Spleen (tissue), 11 donors: ENCODE measurements around the gene CARHSP1. TPM values are rescaled to one million over a fixed set of nuclear protein-coding genes. Genes with fewer than 3 reads are reported as not detected.

Source experiments
- DNase-seq: peaks from one replicate; pipeline ENCODE4 v3.0.0-alpha.2; 2020
- H3K27ac ChIP-seq, 8 donors: fragments of 200-600 bp; sonication (generic) in 7 of 8; 1 replicate in 4 of 8; 2 replicates in 4 of 8; pipeline versions ENCODE4 v1.5.0 to v1.8.0; 2016 to 2021; ENCODE audit warnings: inconsistent platforms in 4 of 8, mild to moderate bottlenecking in 4 of 8, moderate library complexity in 1 of 8
- H3K27me3 ChIP-seq, 7 donors: fragments of 200-600 bp; sonication (generic) in 6 of 7; replicated peaks in 1 of 7; 1 replicate in 4 of 7; 2 replicates in 3 of 7; pipeline versions ENCODE4 v1.5.0 to v1.8.0; 2016 to 2021; ENCODE audit warnings: inconsistent platforms in 3 of 7, mild to moderate bottlenecking in 1 of 7
- H3K36me3 ChIP-seq, 6 donors: fragments of 200-600 bp; sonication (generic) in 5 of 6; 1 replicate in 4 of 6; 2 replicates in 2 of 6; pipeline versions ENCODE4 v1.5.0 to v1.8.0; 2016 to 2021; ENCODE audit warnings: inconsistent platforms in 2 of 6
- H3K4me1 ChIP-seq, 6 donors: fragments of 200-600 bp; sonication (generic) in 5 of 6; 1 replicate in 3 of 6; 2 replicates in 3 of 6; pipeline versions ENCODE4 v1.5.0 to v1.8.0; 2016 to 2021; ENCODE audit warnings: inconsistent platforms in 3 of 6
- H3K4me3 ChIP-seq, 8 donors: fragments of 200-600 bp; sonication (generic) in 7 of 8; 1 replicate in 4 of 8; 2 replicates in 4 of 8; pipeline versions ENCODE4 v1.5.0 to v1.8.0; 2016 to 2021; ENCODE audit warnings: inconsistent platforms in 4 of 8, mild to moderate bottlenecking in 4 of 8, moderate library complexity in 2 of 8
- H3K9me3 ChIP-seq, 8 donors: fragments of 200-600 bp; sonication (generic) in 7 of 8; 1 replicate in 4 of 8; 2 replicates in 4 of 8; pipeline versions ENCODE4 v1.5.0 to v1.8.0; 2016 to 2021; ENCODE audit warnings: inconsistent platforms in 4 of 8
- CTCF ChIP-seq, 11 experiments: fragments of 200-600 bp in 7 of 11; fragments of 450-650 bp in 4 of 11; sonication (generic) in 4 of 11; IDR thresholded peaks in 8 of 11; conservative IDR thresholded peaks in 3 of 11; 1 replicate in 7 of 11; 2 replicates in 4 of 11; pipeline versions ENCODE4 v1.4.0 to v1.8.0; 2016 to 2021; ENCODE audit warnings: antibody characterized with exemption in 11 of 11, inconsistent platforms in 4 of 11, mild to moderate bottlenecking in 1 of 11
- POLR2A ChIP-seq, 3 donors: fragments of 450-650 bp; IDR thresholded peaks; one replicate each; pipeline ENCODE4 v1.5.1; 2017; ENCODE audit warnings: antibody characterized with exemption in 3 of 3, mild to moderate bottlenecking in 1 of 3
- POLR2AphosphoS5 ChIP-seq, 3 donors: sonication (generic); formaldehyde crosslinking; IDR thresholded peaks; one replicate each; pipeline ENCODE4 v1.5.1; 2017; ENCODE audit warnings: antibody characterized with exemption in 3 of 3
- WGBS, 5 donors: extraction: QIAGEN DNeasy Blood & Tissue Kit in 3 of 5; methylation state at CpG; one replicate each; pipeline versions ENCODE4 v1.1.5 to v1.1.7; 2013 to 2018; 5-methylcytosine and 5-hydroxymethylcytosine counted together
- intact Hi-C: fragments of 100-400 bp; cut with DNase I; formaldehyde crosslinking; loops from one replicate; pipeline ENCODE4 v1.15.0; 2023; ENCODE audit warnings: low total_unique reads
- polyA plus RNA-seq, 3 donors: library from polyadenylated mRNA; stranded (reverse); fragments of 200-250 nt; gene quantifications; one replicate each; pipeline ENCODE4 v1.2.1, GENCODE V29; 2013
- total RNA-seq, 7 donors: library from RNA; depleted of rRNA in 3 of 7; stranded (reverse); fragments of >200 nt in 3 of 7; fragmentation: NEBNext Ultra II Directional in 4 of 7; extraction: Animal tissue kit (Norgen Biotek cat#: 25700) in 4 of 7; gene quantifications; one replicate each; pipeline versions ENCODE4 v1.1.0 to v1.2.1, GENCODE V29; 2016 to 2021
- donor health status: healthy with polysubstance abuse.
- donor health status: DM: no; HTN: no; CAD: no; lungs with moderate emphysema.
- donor health status: DM: no; HTN: no; CAD: no.
- donor health status: Bipolar disorder and iron deficiency.
- donor health status: healthy.
- donor health status: DM: no; HTN: no; CAD: no.
- donor health status: DM: yes; HTN: yes; CAD: no.

The CARHSP1 gene
- total and polyA plus RNA-seq, 10 donors = 42.6 to 98.0 (median 55.7) TPM

- peaks cover 0 to 2% (median 0%) of the 10 kb centered on the region in 6 donors for H3K4me1 ChIP-seq
- H3K27me3 ChIP-seq = no peaks in the 10 kb centered on the region
- H3K9me3 ChIP-seq = no peaks in the 10 kb centered on the region
- intact Hi-C loops = loop anchor here (10.0 kb wide), 1 partner anchor 226 kb away; no protein-coding TSS in a partner anchor
- H3K36me3 ChIP-seq = peaks cover 15 to 100% (median 99%) of the 10 kb centered on the region in 6 donors
- no peak overlapping the region for H3K4me3 ChIP-seq
- WGBS, 5 donors = 89 to 97% (median 96%) methylated on average over 3 of the region's 3 CpGs
- H3K27ac ChIP-seq = no peak overlapping the region
- TF ChIP-seq POLR2A (IDR thresholded peaks at IDR 0.05) = no peak
- no peak for TF ChIP-seq POLR2AphosphoS5 (IDR thresholded peaks at IDR 0.05)
- no peak for TF ChIP-seq CTCF (IDR thresholded peaks at IDR 0.05 in 8 of 11, conservative IDR thresholded peaks at IDR 0.05 in 3 of 11)
- DNase-seq = no peak
These were observed 30.0 kb upstream of the CARHSP1 start for GRCh38 chr16:8898660-8899318.

GRCh38 chr16:8894736-8895334, 26.0 kb upstream of the CARHSP1 start:
- H3K36me3 ChIP-seq = peaks cover 10 to 100% (median 90%) of the 10 kb centered on the region in 6 donors
- no peaks in the 10 kb centered on the region for H3K27me3 ChIP-seq
- intact Hi-C loops = loop anchor here (10.0 kb wide), 1 partner anchor 230 kb away; no protein-coding TSS in a partner anchor
- peaks cover 5 to 39% (median 14%) of the 10 kb centered on the region in 6 donors for H3K4me1 ChIP-seq
- peak; percentile 58 for DNase-seq
- H3K4me3 ChIP-seq = no peak overlapping the region
- no peaks in the 10 kb centered on the region for H3K9me3 ChIP-seq
- TF ChIP-seq POLR2A (IDR thresholded peaks at IDR 0.05) (no peak), CTCF (IDR thresholded peaks at IDR 0.05 in 8 of 11, conservative IDR thresholded peaks at IDR 0.05 in 3 of 11) (no peak), POLR2AphosphoS5 (IDR thresholded peaks at IDR 0.05) (peak; percentile 11 to 62 (median 33))
- WGBS, 5 donors = 93 to 98% (median 97%) methylated on average over 21 of the region's 21 CpGs
- no peak overlapping the region for H3K27ac ChIP-seq

GRCh38 chr16:8893976-8894690, 25.3 kb upstream of the CARHSP1 start:
- intact Hi-C loops = loop anchor here (10.0 kb wide), 1 partner anchor 231 kb away; no protein-coding TSS in a partner anchor
- H3K27me3 ChIP-seq = no peaks in the 10 kb centered on the region
- H3K4me1 ChIP-seq = peaks cover 5 to 39% (median 14%) of the 10 kb centered on the region in 6 donors
- DNase-seq = peak; percentile 47
- peaks cover 10 to 100% (median 84%) of the 10 kb centered on the region in 6 donors for H3K36me3 ChIP-seq
- TF ChIP-seq POLR2A (IDR thresholded peaks at IDR 0.05) (no peak), CTCF (IDR thresholded peaks at IDR 0.05 in 8 of 11, conservative IDR thresholded peaks at IDR 0.05 in 3 of 11) (no peak), POLR2AphosphoS5 (IDR thresholded peaks at IDR 0.05) (peak in 2 of 3 donors; percentile 10 to 52)
- no peak overlapping the region for H3K4me3 ChIP-seq
- 83 to 91% (median 88%) methylated on average over 13 to 14 of the region's 14 CpGs for WGBS, 5 donors
- H3K9me3 ChIP-seq = no peaks in the 10 kb centered on the region
- H3K27ac ChIP-seq = no peak overlapping the region
